ENCODE measurements around the gene TAS1R1.
A peak's percentile ranks its signal among the peaks of the same experiment; 100 is the strongest.

TAS1R1 gene

DNA sequence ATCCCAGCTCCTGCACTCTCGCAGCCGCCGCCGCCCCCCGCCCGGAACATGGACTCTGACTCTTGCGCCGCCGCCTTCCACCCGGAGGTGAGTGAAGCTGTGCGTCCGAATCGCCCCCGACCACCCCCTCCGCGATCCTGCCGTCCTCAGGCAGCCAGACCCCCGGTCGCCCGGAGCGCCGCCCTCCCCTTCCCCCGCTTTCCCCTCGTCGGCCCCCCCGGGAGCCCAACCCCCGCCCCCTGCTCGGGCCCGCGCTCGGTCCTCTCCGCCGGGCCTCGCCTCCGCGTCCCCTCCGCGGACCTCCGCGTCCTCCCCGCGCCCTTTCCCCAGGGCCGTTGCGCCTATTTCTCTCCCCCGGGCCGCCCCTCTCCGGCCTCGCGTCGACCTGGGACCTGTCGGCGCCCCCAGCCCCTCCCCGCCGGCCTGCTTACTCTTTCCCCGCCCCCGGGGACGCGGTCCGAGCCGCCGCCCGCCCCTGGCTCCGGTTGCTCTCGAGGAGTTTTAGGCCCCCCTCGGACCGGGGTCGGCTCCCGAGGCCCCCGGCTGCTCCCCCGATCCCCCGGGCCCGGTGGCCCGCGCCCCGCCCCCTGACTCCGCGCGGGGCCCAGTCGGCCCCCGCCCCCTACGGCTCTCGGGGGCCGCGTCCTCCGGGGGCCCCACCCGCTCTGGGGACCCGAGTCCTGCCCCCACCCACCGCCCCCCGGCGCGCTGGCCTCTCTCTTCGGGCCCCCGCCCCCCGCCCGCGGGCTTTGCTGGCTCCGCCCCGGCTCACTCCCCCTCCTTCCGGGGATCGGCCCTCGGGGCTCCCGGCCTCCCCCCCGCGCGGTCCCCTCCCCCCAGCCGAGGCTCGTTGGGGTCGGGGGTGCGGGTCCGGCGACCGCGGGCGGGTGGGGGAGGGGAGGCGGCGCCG, 59.2 kb downstream of the TAS1R1 start:
- no peak for TF ChIP-seq CTCF (IDR thresholded peaks at IDR 0.05; ENCODE audit: low read depth, low read length)
- H3K4me3 ChIP-seq (replicated peaks in 1 of 2; ENCODE audit: low read depth in 2 of 2, low read length in 2 of 2): peak overlapping the region; percentile 75 to 86
- DNase-seq (ENCODE audit: low read depth in 2 of 2): peak in 1 of 2 donors; percentile 43

DNA sequence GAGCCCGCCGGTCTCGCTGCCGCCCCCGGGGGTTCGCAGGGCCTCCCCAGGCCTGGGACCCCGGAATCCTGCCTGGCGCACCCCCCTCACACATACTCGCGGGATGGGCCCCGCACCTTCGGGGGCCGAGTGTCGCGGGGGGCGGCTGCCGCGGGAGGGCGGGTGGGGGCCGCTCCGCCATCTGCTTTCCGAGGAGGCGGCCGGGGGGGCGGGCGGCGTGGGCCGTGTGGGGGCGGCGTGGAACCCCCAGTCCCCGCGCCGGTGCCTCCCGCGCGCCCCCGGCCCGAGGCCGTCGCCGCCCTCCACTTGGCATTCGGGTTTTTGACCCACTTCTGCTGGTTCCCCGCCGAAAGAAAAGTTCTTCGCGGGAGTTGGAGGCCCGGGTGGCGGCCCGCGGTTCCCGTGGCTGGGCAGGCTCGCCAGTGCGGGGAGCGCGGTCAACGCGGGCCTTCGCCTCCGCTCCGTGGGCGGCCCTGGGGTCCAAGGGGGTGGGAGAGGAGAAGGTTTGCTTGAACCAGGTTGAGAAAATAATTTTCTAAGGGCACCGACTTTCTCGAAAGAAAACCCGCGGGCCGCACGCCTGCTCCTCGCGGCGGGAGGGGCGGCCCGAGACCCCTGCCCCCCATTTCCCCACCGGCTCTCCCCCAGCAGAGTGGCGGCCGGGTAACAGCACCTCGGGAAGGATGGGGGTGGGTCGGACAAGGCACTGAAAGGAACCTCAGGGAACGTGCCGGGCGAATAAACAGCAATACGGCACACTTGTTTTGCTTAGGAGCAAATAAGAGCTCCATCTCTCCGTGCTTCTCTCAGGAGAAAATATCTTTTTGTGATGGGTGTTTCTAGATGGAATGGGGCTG, 60.0 kb downstream of the TAS1R1 start:
- peak in 1 of 2 donors; percentile 10 for DNase-seq (ENCODE audit: low read depth in 2 of 2)
- no peak for TF ChIP-seq CTCF (IDR thresholded peaks at IDR 0.05; ENCODE audit: low read depth, low read length)
- peak overlapping the region; percentile 75 to 86 for H3K4me3 ChIP-seq (replicated peaks in 1 of 2; ENCODE audit: low read depth in 2 of 2, low read length in 2 of 2)

GRCh38 chr1:6619045-6619444, 63.9 kb downstream of the TAS1R1 start:
- no peak for DNase-seq (ENCODE audit: low read depth in 2 of 2)
- TF ChIP-seq CTCF (IDR thresholded peaks at IDR 0.05; ENCODE audit: low read depth, low read length): no peak
- H3K4me3 ChIP-seq (replicated peaks in 1 of 2; ENCODE audit: low read depth in 2 of 2, low read length in 2 of 2): no peak overlapping the region

- TF ChIP-seq CTCF (IDR thresholded peaks at IDR 0.05; ENCODE audit: low read depth, low read length): no peak
- H3K4me3 ChIP-seq (replicated peaks in 1 of 2; ENCODE audit: low read depth in 2 of 2, low read length in 2 of 2): no peak overlapping the region
- DNase-seq (ENCODE audit: low read depth in 2 of 2): no peak
Measured at GRCh38 chr1:6621429-6622391, 66.6 kb downstream of the TAS1R1 start.

DNA sequence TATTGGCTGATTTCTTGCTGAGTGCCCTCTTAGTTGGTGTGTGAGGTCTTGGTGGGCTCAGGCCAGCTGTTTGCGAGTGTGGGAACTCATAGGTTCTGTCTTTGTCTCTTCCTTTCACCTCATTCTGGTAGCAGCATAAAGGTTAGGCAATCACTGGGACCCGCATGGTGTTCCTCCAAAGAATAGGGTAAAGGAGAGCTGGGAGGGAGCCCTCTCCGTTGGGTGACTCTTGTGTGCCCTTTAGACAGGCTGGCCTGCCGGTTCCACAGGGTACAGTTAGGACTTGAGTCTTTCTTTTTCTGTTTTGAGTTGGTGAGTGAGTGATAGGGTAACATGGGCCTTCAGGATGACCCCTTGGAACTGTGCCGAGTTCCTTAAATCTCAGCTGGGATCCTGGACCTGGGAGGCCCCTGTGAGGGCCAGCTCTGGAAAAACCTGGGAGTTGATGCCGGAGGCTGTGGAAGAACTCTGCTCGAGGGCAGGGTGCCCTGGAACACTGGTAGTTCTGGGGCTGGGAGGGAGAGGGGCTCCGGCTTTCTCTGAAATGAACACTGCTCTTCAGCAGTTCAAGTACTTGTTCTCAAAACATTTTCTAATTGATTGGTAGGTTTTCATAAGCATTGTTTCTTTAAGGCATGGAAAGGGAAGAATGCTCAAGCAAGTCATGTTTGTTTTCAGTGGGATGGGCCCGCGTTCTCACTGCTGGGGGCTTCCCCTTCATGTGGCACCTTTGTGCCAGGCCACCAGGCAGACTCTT, 67.5 kb downstream of the TAS1R1 start:
- TF ChIP-seq CTCF (IDR thresholded peaks at IDR 0.05; ENCODE audit: low read depth, low read length): no peak
- DNase-seq (ENCODE audit: low read depth in 2 of 2): no peak
- no peak overlapping the region for H3K4me3 ChIP-seq (replicated peaks in 1 of 2; ENCODE audit: low read depth in 2 of 2, low read length in 2 of 2)

All from cardiac fibroblast (primary cell).